8988T (cell line): ENCODE results near the gene PDLIM4.

Experiments used
- DNase-seq: peaks from one replicate; pipeline ENCODE4 v3.0.0; 2011

PDLIM4 gene

GRCh38 chr5:132313961-132314432, 56.5 kb downstream of the PDLIM4 start:
- no peak for DNase-seq

GRCh38 chr5:132315529-132316067, 58.1 kb downstream of the PDLIM4 start:
- no peak for DNase-seq

- DNase-seq, result no peak
These were observed 62.5 kb downstream of the PDLIM4 start for GRCh38 chr5:132319975-132320374.

- no peak for DNase-seq
These were observed 63.7 kb downstream of the PDLIM4 start for GRCh38 chr5:132321109-132321721.

- DNase-seq, result no peak
These were observed 64.8 kb downstream of the PDLIM4 start for GRCh38 chr5:132322266-132322665.
